HCT116 (cell line): ENCODE measurements around the gene LAMA4. TPM values are rescaled to one million over a fixed set of nuclear protein-coding genes. Genes with fewer than 3 reads are reported as not detected.

Experiments used
- ATAC-seq: fragments of 200-7000 bp; cut with Tn5 transposase; 2 replicates; pipeline ENCODE4 v1.9.1; 2020; ENCODE audit warnings: mild to moderate bottlenecking, moderate library complexity
- BruUV-seq: library from RNA; stranded (reverse); fragments of 400-500 nt; replicated peaks from 2 replicates; lab custom pipeline; 2021; lab: Mats Ljungman, UMichigan
- CTCF ChIA-PET: fragments of 300-600 bp; sonication (Branson Sonifier 250); formaldehyde crosslinking; loops from one replicate; lab custom pipeline; 2021; ENCODE audit warnings: antibody characterized with exemption; lab: Charles Lee
- POLR2A ChIA-PET: fragments of 300-600, 350-600 bp; sonication (Branson Sonifier 250); formaldehyde crosslinking; loops from one replicate; lab custom pipeline; 2021; ENCODE audit warnings: antibody characterized with exemption; lab: Charles Lee
- RAD21 ChIA-PET, 2 experiments: fragments of 300-600 bp; sonication (Branson Sonifier 250); formaldehyde crosslinking; loops; one replicate each; lab custom pipeline; 2023; ENCODE audit warnings: low total read pairs in 2 of 2; ENCODE audit not compliant: uncharacterized antibody in 2 of 2, unreplicated experiment in 2 of 2, low non-redundant PET in 1 of 2; lab: Charles Lee
- DNase-seq: peaks from one replicate; pipeline ENCODE4 v3.0.0-alpha.2; 2010; ENCODE audit warnings: low read depth, low spot score
- H2AFZ ChIP-seq: fragments of 200-600 bp; shearing (Covaris generic), sonication (generic); 2 replicates; pipeline ENCODE4 v1.6.1; 2017; ENCODE audit warnings: low read depth, mixed run types, mixed read lengths, antibody characterized with exemption, low read length; ENCODE audit not compliant: poor library complexity, severe bottlenecking
- H3K27ac ChIP-seq: 2 replicates; pipeline ENCODE4 v1.5.1; 2012; ENCODE audit warnings: low read depth, low read length
- H3K27me3 ChIP-seq: fragments of 200-600 bp; sonication (generic); 2 replicates; pipeline ENCODE4 v1.6.1; 2016; ENCODE audit warnings: mixed run types, low read length, mixed read lengths; ENCODE audit not compliant: insufficient read depth
- H3K36me3 ChIP-seq, 2 experiments: fragments of 200-500 bp in 1 of 2; fragments of 200-600 bp in 1 of 2; sonication (Bioruptor generic) in 1 of 2; sonication (generic) in 1 of 2; 2 replicates each; pipeline versions ENCODE4 v1.5.1 to v1.6.1; 2014 to 2016; ENCODE audit warnings: low read length in 2 of 2, inconsistent platforms in 1 of 2, mixed read lengths in 1 of 2, mixed run types in 1 of 2; ENCODE audit not compliant: insufficient read depth in 2 of 2, control insufficient read depth in 1 of 2
- H3K4me1 ChIP-seq, 2 experiments: fragments of 200-600 bp in 1 of 2; sonication (generic) in 1 of 2; 2 replicates each; pipeline versions ENCODE4 v1.5.1 to v1.6.1; 2012 to 2017; ENCODE audit warnings: low read length in 2 of 2, inconsistent platforms in 1 of 2, mild to moderate bottlenecking in 1 of 2, mixed read lengths in 1 of 2, mixed run types in 1 of 2, moderate library complexity in 1 of 2; ENCODE audit not compliant: insufficient read depth in 2 of 2, control insufficient read depth in 1 of 2
- H3K4me2 ChIP-seq: fragments of 200-600 bp; sonication (generic); 2 replicates; pipeline ENCODE4 v1.6.1; 2017; ENCODE audit warnings: mixed run types, low read length, mixed read lengths
- H3K4me3 ChIP-seq, 2 experiments: fragments of 200-600 bp in 1 of 2; sonication (generic) in 1 of 2; replicated peaks in 1 of 2; 2 replicates each; pipeline ENCODE4 v1.5.1; 2011 to 2016; ENCODE audit warnings: low read length in 2 of 2, control low read depth in 1 of 2, low read depth in 1 of 2, mild to moderate bottlenecking in 1 of 2, mixed read lengths in 1 of 2, mixed run types in 1 of 2
- H3K79me2 ChIP-seq: fragments of 200-600 bp; sonication (generic); 2 replicates; pipeline ENCODE4 v1.6.1; 2017; ENCODE audit warnings: mild to moderate bottlenecking, mixed run types, low read length, moderate library complexity, mixed read lengths; ENCODE audit not compliant: insufficient read depth
- H3K9ac ChIP-seq: fragments of 200-600 bp; sonication (generic); 2 replicates; pipeline ENCODE4 v1.6.1; 2016; ENCODE audit warnings: low read length, mixed read lengths
- H3K9me2 ChIP-seq: fragments of 200-600 bp; sonication (generic), shearing (Covaris generic); 2 replicates; pipeline ENCODE4 v1.6.1; 2017; ENCODE audit warnings: mixed run types, mild to moderate bottlenecking, moderate library complexity; ENCODE audit not compliant: insufficient read depth
- H3K9me3 ChIP-seq, 2 experiments: fragments of 200-500 bp in 1 of 2; fragments of 200-600 bp in 1 of 2; sonication (Bioruptor generic) in 1 of 2; sonication (generic) in 1 of 2; 2 replicates each; pipeline ENCODE4 v1.6.1; 2014 to 2017; ENCODE audit warnings: low read length in 2 of 2, mixed read lengths in 2 of 2, inconsistent platforms in 1 of 2, low read depth in 1 of 2, mild to moderate bottlenecking in 1 of 2, mixed run types in 1 of 2, moderate library complexity in 1 of 2; ENCODE audit not compliant: control insufficient read depth in 1 of 2, insufficient read depth in 1 of 2
- H4K20me1 ChIP-seq: fragments of 200-600 bp; sonication (generic), shearing (Covaris generic); 2 replicates; pipeline ENCODE4 v1.6.1; 2017; ENCODE audit warnings: mixed run types, mild to moderate bottlenecking, moderate library complexity; ENCODE audit not compliant: insufficient read depth
- ATF3 ChIP-seq: IDR thresholded peaks from 2 replicates; pipeline ENCODE4 v1.6.1; 2012
- CBX3 ChIP-seq: IDR thresholded peaks from 2 replicates; pipeline ENCODE4 v1.6.1; 2012; ENCODE audit warnings: low read depth
- CEBPB ChIP-seq: IDR thresholded peaks from 2 replicates; pipeline ENCODE4 v1.6.1; 2012; ENCODE audit warnings: low read depth
- CTCF ChIP-seq, 3 experiments: fragments of 200-600 bp in 1 of 3; sonication (generic) in 1 of 3; IDR thresholded peaks in 2 of 3; conservative IDR thresholded peaks in 1 of 3; 2 replicates each; pipeline ENCODE4 v1.5.1; 2012 to 2017; ENCODE audit warnings: low read depth in 2 of 3, low read length in 2 of 3, antibody characterized with exemption in 1 of 3, borderline replicate concordance in 1 of 3, control low read depth in 1 of 3, mild to moderate bottlenecking in 1 of 3, mixed read lengths in 1 of 3, mixed run types in 1 of 3, moderate library complexity in 1 of 3; ENCODE audit not compliant: insufficient read depth in 1 of 3
- ELF1 ChIP-seq: IDR thresholded peaks from 2 replicates; pipeline ENCODE4 v1.6.1; 2012; ENCODE audit warnings: low read depth, borderline replicate concordance
- EZH2 ChIP-seq: fragments of 200-600 bp; sonication (generic); IDR thresholded peaks from 2 replicates; pipeline ENCODE4 v1.6.1; 2017; ENCODE audit warnings: antibody characterized with exemption, mixed run types
- FOSL1 ChIP-seq: IDR thresholded peaks from 2 replicates; pipeline ENCODE4 v1.6.1; 2012; ENCODE audit warnings: low read depth
- POLR2A ChIP-seq: IDR thresholded peaks from 2 replicates; pipeline ENCODE4 v1.7.0; 2011; ENCODE audit warnings: borderline replicate concordance; ENCODE audit not compliant: insufficient read depth, insufficient read length; ENCODE audit errors: extremely low read depth
- POLR2AphosphoS5 ChIP-seq: IDR thresholded peaks from 2 replicates; pipeline ENCODE4 v1.6.1; 2011; ENCODE audit warnings: mild to moderate bottlenecking, low read depth, low read length, moderate library complexity
- RAD21 ChIP-seq: IDR thresholded peaks from 2 replicates; pipeline ENCODE4 v1.6.1; 2012; ENCODE audit warnings: low read depth, mild to moderate bottlenecking
- REST ChIP-seq: IDR thresholded peaks from 2 replicates; pipeline ENCODE4 v1.6.1; 2012; ENCODE audit warnings: low read depth
- SIN3A ChIP-seq: IDR thresholded peaks from 2 replicates; pipeline ENCODE4 v1.6.1; 2012; ENCODE audit warnings: low read depth
- SP1 ChIP-seq: IDR thresholded peaks from 2 replicates; pipeline ENCODE4 v1.6.1; 2012; ENCODE audit warnings: low read depth
- SRF ChIP-seq: IDR thresholded peaks from 2 replicates; pipeline ENCODE4 v1.6.1; 2012; ENCODE audit warnings: low read depth
- TCF7L2 ChIP-seq: IDR thresholded peaks from 2 replicates; pipeline ENCODE4 v1.7.0; 2011; ENCODE audit warnings: borderline replicate concordance, inconsistent platforms; ENCODE audit not compliant: insufficient read depth, insufficient read length; ENCODE audit errors: extremely low read depth
- YY1 ChIP-seq: IDR thresholded peaks from 2 replicates; pipeline ENCODE4 v1.6.1; 2011; ENCODE audit warnings: low read length, low read depth, moderate library complexity, mild to moderate bottlenecking; ENCODE audit not compliant: insufficient replicate concordance; ENCODE audit errors: extremely low read depth
- ZNF274 ChIP-seq: fragments of 200-500 bp; sonication (Bioruptor generic); IDR thresholded peaks from 2 replicates; pipeline ENCODE4 v1.6.1; 2014; ENCODE audit warnings: mild to moderate bottlenecking, low read depth, low read length, inconsistent platforms
- intact Hi-C: fragments of 100-400 bp; cut with micrococcal nuclease; formaldehyde crosslinking; loops from 2 replicates; pipeline ENCODE4 v1.10.0; 2022
- total RNA-seq: library from RNA; stranded (reverse); gene quantifications from one replicate; pipeline ENCODE4 v1.2.1, GENCODE V29; 2021; ENCODE audit not compliant: unreplicated experiment

LAMA4 gene
- total RNA-seq, 1 experiment from 2014 or later, result 2.2 TPM

DNA sequence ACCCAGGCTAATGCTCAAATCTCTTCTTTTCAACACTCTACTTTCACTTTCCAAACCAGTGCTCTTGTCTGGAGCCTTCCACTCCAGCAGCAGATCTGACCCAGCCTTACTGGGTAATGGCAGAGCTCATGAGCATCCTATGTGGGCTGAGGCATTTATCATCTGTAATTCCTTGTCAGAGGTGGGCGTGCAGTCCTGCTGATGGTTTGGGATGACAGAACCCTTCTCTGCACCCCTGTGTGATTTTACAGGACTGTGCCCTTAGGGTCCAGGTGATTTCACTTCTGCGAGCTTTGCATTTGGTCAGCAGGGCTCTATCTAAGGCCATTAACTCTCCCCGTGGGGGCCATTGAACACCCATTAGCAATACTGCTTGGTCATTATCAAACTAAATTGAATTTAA, 55.4 kb downstream of the LAMA4 start:
- Histone ChIP-seq H3K9me3 (no peaks in the 10 kb centered on the region), H3K36me3 (no peaks in the 10 kb centered on the region), H3K27ac (no peak overlapping the region), H3K4me2 (no peak overlapping the region), H3K79me2 (no peaks in the 10 kb centered on the region), H3K9me2 (no peaks in the 10 kb centered on the region), H3K9ac (no peak overlapping the region), H2AFZ (no peak overlapping the region), H4K20me1 (no peaks in the 10 kb centered on the region), H3K4me1 (peaks cover 3 to 25% of the 10 kb centered on the region in 2 experiments; a peak in 3 of 4 replicates), H3K27me3 (no peaks in the 10 kb centered on the region), H3K4me3 (no peak overlapping the region)
- ATAC-seq, result no peak
- intact Hi-C loops, result no loop called here
- RAD21 ChIA-PET, result interaction anchor here in 1 of 2 experiments (0.9 kb wide), 1 partner anchor 177 kb away, joined by 4 read pairs; no protein-coding TSS in a partner anchor
- CTCF ChIA-PET, result no interaction called here
- TF ChIP-seq ELF1, result no peak
- TF ChIP-seq YY1, result no peak
- TF ChIP-seq POLR2A, result no peak
- TF ChIP-seq RAD21, result no peak
- TF ChIP-seq POLR2AphosphoS5, result no peak
- no peak for TF ChIP-seq CTCF (IDR thresholded peaks at IDR 0.05 in 2 of 3, conservative IDR thresholded peaks at IDR 0.05 in 1 of 3; ENCODE audit: borderline replicate concordance in 1 of 3, insufficient read depth in 1 of 3, low read depth in 2 of 3, low read length in 2 of 3)
- TF ChIP-seq ZNF274, result no peak
- no peak for TF ChIP-seq CEBPB
- TF ChIP-seq ATF3, result no peak
- TF ChIP-seq EZH2, result no peak
- TF ChIP-seq REST, result no peak
- no peak for TF ChIP-seq FOSL1
- TF ChIP-seq SIN3A, result no peak
- no peak for TF ChIP-seq TCF7L2
- TF ChIP-seq SRF, result no peak
- TF ChIP-seq CBX3, result no peak
- no peak for TF ChIP-seq SP1
- POLR2A ChIA-PET, result no interaction called here
- DNase-seq, result no peak
- no TSS peak for BruUV-seq
